ENCODE results near the gene NDEL1. TPM values are rescaled to one million over a fixed set of nuclear protein-coding genes. Genes with fewer than 3 reads are reported as not detected.

NDEL1 gene
- total RNA-seq, 1 experiment from 2014 or later: 78.4 TPM

DNA sequence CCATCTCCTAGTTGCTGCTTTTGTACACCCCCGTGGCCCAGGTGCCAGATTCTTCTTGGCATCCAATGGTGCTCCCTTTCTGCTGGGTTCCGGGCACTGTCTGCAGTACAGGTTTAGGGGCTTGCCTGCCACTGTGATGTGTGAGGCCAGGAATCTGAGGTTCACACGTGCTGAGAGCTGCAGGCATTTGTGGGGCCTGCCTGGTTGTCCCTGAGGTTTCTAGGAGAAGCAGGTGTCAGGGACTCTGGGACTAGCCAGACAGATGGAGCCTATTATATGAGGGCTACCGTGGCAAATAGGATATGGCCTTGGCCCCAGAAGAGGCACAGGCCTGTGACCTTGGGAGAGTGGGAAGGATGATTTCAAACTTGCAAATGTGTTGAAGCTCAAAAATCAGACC is 29.3 kb downstream of the NDEL1 start:
- POLR2A ChIA-PET (ENCODE audit: unreplicated experiment): no interaction called here
- H3K4me3 ChIP-seq: no peak overlapping the region

DNA sequence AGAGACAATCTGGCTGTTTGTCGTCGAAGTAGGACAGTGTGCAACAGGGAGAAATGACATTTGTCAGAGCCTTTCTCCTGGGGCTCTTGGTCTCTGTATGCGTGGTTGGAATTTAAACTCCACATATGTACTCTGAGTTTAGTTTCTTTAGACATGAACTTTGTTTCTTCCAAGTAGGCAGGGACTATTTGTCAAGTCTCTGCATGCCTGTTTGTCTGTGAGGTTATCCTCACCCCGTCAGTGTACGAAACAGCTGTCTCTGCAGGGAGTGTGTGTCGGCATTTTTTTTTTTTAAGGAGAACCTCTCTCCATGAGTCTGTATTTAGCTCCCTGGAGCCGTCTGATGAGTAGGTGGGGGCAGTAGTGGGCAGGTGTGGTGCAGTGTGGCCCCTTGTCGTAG is 29.7 kb downstream of the NDEL1 start:
- no peak for TF ChIP-seq EZH2 (IDR thresholded peaks at IDR 0.05; ENCODE audit: low read depth)
- TF ChIP-seq, protein P1, sequence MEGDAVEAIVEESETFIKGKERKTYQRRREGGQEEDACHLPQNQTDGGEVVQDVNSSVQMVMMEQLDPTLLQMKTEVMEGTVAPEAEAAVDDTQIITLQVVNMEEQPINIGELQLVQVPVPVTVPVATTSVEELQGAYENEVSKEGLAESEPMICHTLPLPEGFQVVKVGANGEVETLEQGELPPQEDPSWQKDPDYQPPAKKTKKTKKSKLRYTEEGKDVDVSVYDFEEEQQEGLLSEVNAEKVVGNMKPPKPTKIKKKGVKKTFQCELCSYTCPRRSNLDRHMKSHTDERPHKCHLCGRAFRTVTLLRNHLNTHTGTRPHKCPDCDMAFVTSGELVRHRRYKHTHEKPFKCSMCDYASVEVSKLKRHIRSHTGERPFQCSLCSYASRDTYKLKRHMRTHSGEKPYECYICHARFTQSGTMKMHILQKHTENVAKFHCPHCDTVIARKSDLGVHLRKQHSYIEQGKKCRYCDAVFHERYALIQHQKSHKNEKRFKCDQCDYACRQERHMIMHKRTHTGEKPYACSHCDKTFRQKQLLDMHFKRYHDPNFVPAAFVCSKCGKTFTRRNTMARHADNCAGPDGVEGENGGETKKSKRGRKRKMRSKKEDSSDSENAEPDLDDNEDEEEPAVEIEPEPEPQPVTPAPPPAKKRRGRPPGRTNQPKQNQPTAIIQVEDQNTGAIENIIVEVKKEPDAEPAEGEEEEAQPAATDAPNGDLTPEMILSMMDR (conservative IDR thresholded peaks at IDR 0.05): no peak
- H4K20me1 ChIP-seq (ENCODE audit: insufficient read depth): no peaks in the 10 kb centered on the region
- H3F3A ChIP-seq (ENCODE audit: insufficient read depth, low read depth): no peaks in the 10 kb centered on the region
- no peak overlapping the region for H3K27ac ChIP-seq
- H3K4me2 ChIP-seq: no peak overlapping the region
- no peak overlapping the region for H2AFZ ChIP-seq
- ChIA-PET POLR2A (ENCODE audit: unreplicated experiment) (no interaction called here), CTCF (no interaction called here)
- H3K36me3 ChIP-seq (ENCODE audit: low read depth): no peaks in the 10 kb centered on the region
- H3K27me3 ChIP-seq (ENCODE audit: insufficient read depth, low read depth): no peaks in the 10 kb centered on the region
- no TSS peak for BruUV-seq (replicated peaks)
- no peaks in the 10 kb centered on the region for H3K9me3 ChIP-seq (ENCODE audit: insufficient read depth, low read depth)
- no peaks in the 10 kb centered on the region for H3K79me2 ChIP-seq (ENCODE audit: low read depth)
- H3K9me2 ChIP-seq (ENCODE audit: insufficient read depth): no peaks in the 10 kb centered on the region
- no peak overlapping the region for H3K4me3 ChIP-seq
- H3K4me1 ChIP-seq (replicated peaks; ENCODE audit: insufficient read depth): no peaks in the 10 kb centered on the region
- DNase-seq: no peak
- intact Hi-C loops (cut with micrococcal nuclease; ENCODE audit: unreplicated experiment): no loop called here

More for the DNA sequence above, 29.3 kb downstream of the NDEL1 start:
- Histone ChIP-seq H3K36me3 (ENCODE audit: low read depth) (no peaks in the 10 kb centered on the region), H2AFZ (no peak overlapping the region), H4K20me1 (ENCODE audit: insufficient read depth) (no peaks in the 10 kb centered on the region), H3K4me2 (no peak overlapping the region), H3K27ac (no peak overlapping the region), H3K9me3 (ENCODE audit: insufficient read depth, low read depth) (no peaks in the 10 kb centered on the region), H3K79me2 (ENCODE audit: low read depth) (no peaks in the 10 kb centered on the region), H3K27me3 (ENCODE audit: insufficient read depth, low read depth) (no peaks in the 10 kb centered on the region), H3F3A (ENCODE audit: insufficient read depth, low read depth) (no peaks in the 10 kb centered on the region), H3K4me1 (replicated peaks; ENCODE audit: insufficient read depth) (no peaks in the 10 kb centered on the region), H3K9me2 (ENCODE audit: insufficient read depth) (no peaks in the 10 kb centered on the region)
- BruUV-seq (replicated peaks): no TSS peak
- intact Hi-C loops (cut with micrococcal nuclease; ENCODE audit: unreplicated experiment): no loop called here
- CTCF ChIA-PET: no interaction called here
- no peak for DNase-seq
- TF ChIP-seq, protein P1 (conservative IDR thresholded peaks at IDR 0.05): no peak
- TF ChIP-seq EZH2 (IDR thresholded peaks at IDR 0.05; ENCODE audit: low read depth): no peak

DNA sequence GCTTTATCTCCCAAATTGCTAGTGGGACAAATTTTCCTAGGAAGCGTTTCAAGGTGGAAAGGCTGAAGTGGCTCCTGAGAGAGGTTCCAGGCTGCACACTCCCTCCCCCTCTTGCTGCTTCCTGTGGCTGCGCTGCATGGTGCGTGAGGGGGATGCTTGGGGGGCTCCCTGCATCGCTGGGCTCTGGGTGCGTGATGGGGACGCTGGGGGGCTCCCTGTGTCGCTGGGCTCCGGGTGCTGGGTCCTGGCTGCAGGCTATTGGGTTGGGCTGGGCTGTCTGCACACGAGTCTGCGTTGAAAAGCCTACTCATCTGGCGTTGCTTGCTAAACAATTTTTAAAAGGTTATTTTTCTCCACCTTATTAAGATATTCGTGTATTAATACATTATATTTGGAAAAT is 30.1 kb downstream of the NDEL1 start:
- no peaks in the 10 kb centered on the region for H3K9me2 ChIP-seq (ENCODE audit: insufficient read depth)
- H3K4me3 ChIP-seq: no peak overlapping the region
- no peaks in the 10 kb centered on the region for H4K20me1 ChIP-seq (ENCODE audit: insufficient read depth)
- H3K9me3 ChIP-seq (ENCODE audit: insufficient read depth, low read depth): no peaks in the 10 kb centered on the region
- POLR2A ChIA-PET (ENCODE audit: unreplicated experiment): no interaction called here
- DNase-seq: no peak
- no peak overlapping the region for H3K27ac ChIP-seq
- H3K79me2 ChIP-seq (ENCODE audit: low read depth): no peaks in the 10 kb centered on the region
- H3K36me3 ChIP-seq (ENCODE audit: low read depth): no peaks in the 10 kb centered on the region
- intact Hi-C loops (cut with micrococcal nuclease; ENCODE audit: unreplicated experiment): no loop called here
- no peaks in the 10 kb centered on the region for H3K27me3 ChIP-seq (ENCODE audit: insufficient read depth, low read depth)
- no TSS peak for BruUV-seq (replicated peaks)
- TF ChIP-seq EZH2 (IDR thresholded peaks at IDR 0.05; ENCODE audit: low read depth): no peak
- TF ChIP-seq, protein P1 (conservative IDR thresholded peaks at IDR 0.05): no peak
- CTCF ChIA-PET: no interaction called here
- no peaks in the 10 kb centered on the region for H3F3A ChIP-seq (ENCODE audit: insufficient read depth, low read depth)
- H3K4me1 ChIP-seq (replicated peaks; ENCODE audit: insufficient read depth): no peaks in the 10 kb centered on the region
- H2AFZ ChIP-seq: no peak overlapping the region
- H3K4me2 ChIP-seq: no peak overlapping the region
